ENCODE data around the gene GSTA4.
"Not testable (repeated sequence)": the region's sequence is repeated elsewhere in the genome, so short reads cannot be mapped to it uniquely, and the experiment has no call there.

DNA sequence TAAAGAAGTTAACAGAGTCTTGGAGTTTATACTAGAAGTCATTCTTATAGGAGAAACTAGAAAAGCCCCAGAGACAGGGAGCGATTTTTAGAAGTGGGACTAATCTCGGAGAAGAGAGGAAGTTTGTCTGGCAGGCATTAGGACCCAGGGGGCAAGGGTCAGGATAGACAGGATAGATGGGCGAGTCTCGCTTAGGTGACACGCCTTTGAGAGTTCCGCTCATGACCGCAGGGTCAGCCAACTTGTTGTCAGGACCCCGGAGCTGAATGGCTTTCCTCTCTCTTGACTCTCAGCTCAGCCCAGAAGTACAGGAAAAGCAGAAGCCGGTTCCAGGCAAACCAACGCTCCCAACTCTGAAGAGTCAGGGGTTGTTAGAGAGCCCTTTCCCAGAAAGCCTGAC lies 34.1 kb downstream of the GSTA4 start:
- TF ChIP-seq, protein P1, sequence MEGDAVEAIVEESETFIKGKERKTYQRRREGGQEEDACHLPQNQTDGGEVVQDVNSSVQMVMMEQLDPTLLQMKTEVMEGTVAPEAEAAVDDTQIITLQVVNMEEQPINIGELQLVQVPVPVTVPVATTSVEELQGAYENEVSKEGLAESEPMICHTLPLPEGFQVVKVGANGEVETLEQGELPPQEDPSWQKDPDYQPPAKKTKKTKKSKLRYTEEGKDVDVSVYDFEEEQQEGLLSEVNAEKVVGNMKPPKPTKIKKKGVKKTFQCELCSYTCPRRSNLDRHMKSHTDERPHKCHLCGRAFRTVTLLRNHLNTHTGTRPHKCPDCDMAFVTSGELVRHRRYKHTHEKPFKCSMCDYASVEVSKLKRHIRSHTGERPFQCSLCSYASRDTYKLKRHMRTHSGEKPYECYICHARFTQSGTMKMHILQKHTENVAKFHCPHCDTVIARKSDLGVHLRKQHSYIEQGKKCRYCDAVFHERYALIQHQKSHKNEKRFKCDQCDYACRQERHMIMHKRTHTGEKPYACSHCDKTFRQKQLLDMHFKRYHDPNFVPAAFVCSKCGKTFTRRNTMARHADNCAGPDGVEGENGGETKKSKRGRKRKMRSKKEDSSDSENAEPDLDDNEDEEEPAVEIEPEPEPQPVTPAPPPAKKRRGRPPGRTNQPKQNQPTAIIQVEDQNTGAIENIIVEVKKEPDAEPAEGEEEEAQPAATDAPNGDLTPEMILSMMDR (IDR thresholded peaks at IDR 0.05; ENCODE audit: poor library complexity), result not testable (repeated sequence)
- TF ChIP-seq EZH2 (IDR thresholded peaks at IDR 0.05; ENCODE audit: borderline replicate concordance), result not testable (repeated sequence)
